Measurements from ENCODE around the gene MACROD2. TPM values are rescaled to one million over a fixed set of nuclear protein-coding genes. Genes with fewer than 3 reads are reported as not detected.

The MACROD2 gene
- total and polyA plus RNA-seq, 2 of the 4 experiments (the other 2 are of a cell fraction): not detected

DNA sequence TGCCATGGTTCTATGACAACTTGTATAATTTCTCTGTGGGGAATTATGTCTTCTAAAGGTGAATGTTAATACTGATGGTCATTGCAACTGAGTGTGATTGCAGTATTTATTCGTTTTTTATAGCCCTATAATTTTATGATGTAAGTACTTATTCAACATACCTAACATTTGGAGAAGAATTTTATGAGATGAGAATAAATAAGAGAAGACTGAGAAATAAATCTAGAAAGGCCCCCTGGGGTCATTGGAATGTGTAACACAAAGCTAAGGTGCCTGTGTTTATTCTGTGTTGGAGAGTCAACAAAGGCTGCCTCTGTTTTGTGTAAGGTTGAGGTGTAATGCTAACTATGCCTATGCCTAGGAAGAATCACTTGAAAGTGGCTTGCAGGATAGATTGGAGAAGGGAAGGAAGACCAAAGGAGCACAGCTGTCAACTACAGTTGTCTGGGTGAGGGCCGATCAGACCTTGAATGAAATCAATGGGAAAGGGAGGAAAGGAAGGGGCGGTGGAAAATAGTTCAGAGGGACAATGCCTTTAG is 1501.3 kb downstream of the MACROD2 start:
- Histone ChIP-seq H4K20me1 (ENCODE audit: insufficient read depth, low read length) (no peaks in the 10 kb centered on the region), H3K36me3 (ENCODE audit: control insufficient read depth, insufficient read depth, low read length) (no peaks in the 10 kb centered on the region), H3K56ac (ENCODE audit: extremely low read depth, insufficient read depth, low read length) (no peak overlapping the region), H3K4me1 (ENCODE audit: control insufficient read depth, insufficient read depth, low read length) (no peaks in the 10 kb centered on the region), H3K9ac (ENCODE audit: low read depth, low read length) (no peak overlapping the region), H2BK5ac (ENCODE audit: low read depth, low read length, poor library complexity, severe bottlenecking) (no peak overlapping the region), H3K9me1 (ENCODE audit: insufficient read depth, low read length) (no peaks in the 10 kb centered on the region), H2BK120ac (ENCODE audit: low read depth, low read length) (no peak overlapping the region), H2BK20ac (ENCODE audit: low read depth, low read length) (no peak overlapping the region), H2AK5ac (ENCODE audit: low read depth, low read length) (no peak overlapping the region), H4K8ac (ENCODE audit: low read depth in 2 of 2, low read length in 2 of 2) (no peak overlapping the region), H4K91ac (ENCODE audit: insufficient read depth, low read depth, low read length) (no peak overlapping the region), H3K4me3 (ENCODE audit: insufficient read depth, low read depth, low read length) (no peak overlapping the region), H3K14ac (replicated peaks; ENCODE audit: low read depth, low read length) (no peak overlapping the region), H3K27ac (ENCODE audit: insufficient read depth, low read length) (no peak overlapping the region), H3K18ac (ENCODE audit: low read depth, low read length) (no peak overlapping the region), H3K4ac (ENCODE audit: low read depth, low read length) (no peak overlapping the region), H2BK15ac (ENCODE audit: low read depth, low read length) (no peak overlapping the region), H2AFZ (replicated peaks; ENCODE audit: low read length, poor library complexity) (no peak overlapping the region), H3K9me3 (ENCODE audit: control insufficient read depth, insufficient read depth, low read length) (no peaks in the 10 kb centered on the region), H3K27me3 (ENCODE audit: control insufficient read depth, insufficient read depth, low read length) (no peaks in the 10 kb centered on the region), H3K79me1 (ENCODE audit: low read depth in 1 of 2, low read length in 2 of 2) (no peaks in the 10 kb centered on the region), H4K5ac (ENCODE audit: low read depth, low read length) (no peak overlapping the region), H3K23ac (ENCODE audit: low read depth, low read length) (no peak overlapping the region), H2AK9ac (replicated peaks; ENCODE audit: low read depth, low read length, poor library complexity) (no peak overlapping the region), H3K4me2 (ENCODE audit: low read depth, low read length) (no peak overlapping the region)
- POLR2A ChIA-PET (ENCODE audit: unreplicated experiment): no interaction called here
- in situ Hi-C loops (cut with MboI; ENCODE audit: low sequenced_read_pairs): no loop called here
- dilution Hi-C loops (cut with HindIII; ENCODE audit: low sequenced_read_pairs, unreplicated experiment): no loop called here
- TF ChIP-seq BHLHE40 (IDR thresholded peaks at IDR 0.05; ENCODE audit: low read depth, low read length) (no peak), CEBPB (IDR thresholded peaks at IDR 0.05; ENCODE audit: low read depth, low read length) (no peak)
- 67% methylated on average over 1 of the region's 3 CpGs; no CpG with 5 or more reads in 1 of the 2 experiments for WGBS, 2 experiments (ENCODE audit: extremely low coverage in 2 of 2, insufficient read length in 1 of 2)
- ATAC-seq (ENCODE audit: low read depth) (no peak), DNase-seq (no peak)
- intact Hi-C loops (cut with micrococcal nuclease): no loop called here
- no TSS peak for BruUV-seq (replicated peaks)
- CTCF ChIA-PET: no interaction called here

Measured in IMR-90 (cell line).